Activated CD4-positive, alpha-beta memory T cell treated with anti-CD3 and anti-CD28 coated beads, Interleukin-2, amount 10 ng/mL, durations not matched to agents 7 days and 5 days (primary cell): Measurements from ENCODE around the gene ATP6V1C2. TPM values are rescaled to one million over a fixed set of nuclear protein-coding genes. Genes with fewer than 3 reads are reported as not detected.
A peak's percentile ranks its signal among the peaks of the same experiment; 100 is the strongest.

Experiments
- CTCF ChIA-PET: fragments of 350-600 bp; sonication (Branson Sonifier 250); formaldehyde crosslinking; loops from one replicate; lab custom pipeline; 2021; ENCODE audit warnings: antibody characterized with exemption, inconsistent platforms; lab: Charles Lee
- POLR2A ChIA-PET: fragments of 350-600 bp; sonication (Branson Sonifier 250); formaldehyde crosslinking; loops from one replicate; lab custom pipeline; 2021; ENCODE audit warnings: antibody characterized with exemption; lab: Charles Lee
- DNase-seq: peaks from one replicate; pipeline ENCODE4 v3.0.0-alpha.2; 2020
- H3K27ac Mint-ChIP-seq: one replicate; pipeline ENCODE4 v1.8.0; 2021; ENCODE audit warnings: mild to moderate bottlenecking, mixed read lengths
- H3K27me3 Mint-ChIP-seq: one replicate; pipeline ENCODE4 v1.8.0; 2021; ENCODE audit warnings: mixed read lengths
- H3K36me3 Mint-ChIP-seq: one replicate; pipeline ENCODE4 v1.8.0; 2021; ENCODE audit warnings: low read depth, mixed read lengths
- H3K4me1 Mint-ChIP-seq: one replicate; pipeline ENCODE4 v1.8.0; 2021; ENCODE audit warnings: mixed read lengths
- H3K4me3 Mint-ChIP-seq: one replicate; pipeline ENCODE4 v1.8.0; 2021; ENCODE audit warnings: mild to moderate bottlenecking, mixed read lengths
- H3K9me3 Mint-ChIP-seq: one replicate; pipeline ENCODE4 v1.8.0; 2021; ENCODE audit warnings: mixed read lengths
- total RNA-seq, 2 experiments: library from RNA; stranded (reverse); gene quantifications; one replicate each; pipeline ENCODE4 v1.2.3, GENCODE V29; 2021

ATP6V1C2 gene
- total RNA-seq, 2 experiments from 2014 or later = not detected

GRCh38 chr2:10786240-10786982 lies 65.0 kb downstream of the ATP6V1C2 start:
- Mint-ChIP-seq H3K4me1 (peaks cover 15% of the 10 kb centered on the region), H3K36me3 (peaks cover 88% of the 10 kb centered on the region), H3K4me3 (no peak overlapping the region), H3K9me3 (no peaks in the 10 kb centered on the region), H3K27ac (no peak overlapping the region), H3K27me3 (no peaks in the 10 kb centered on the region)
- DNase-seq = no peak
- CTCF ChIA-PET = no interaction called here
- POLR2A ChIA-PET = interaction anchor here (0.7 kb wide), 1 partner anchor 1955 kb away, joined by 3 read pairs; no protein-coding TSS in a partner anchor

DNA sequence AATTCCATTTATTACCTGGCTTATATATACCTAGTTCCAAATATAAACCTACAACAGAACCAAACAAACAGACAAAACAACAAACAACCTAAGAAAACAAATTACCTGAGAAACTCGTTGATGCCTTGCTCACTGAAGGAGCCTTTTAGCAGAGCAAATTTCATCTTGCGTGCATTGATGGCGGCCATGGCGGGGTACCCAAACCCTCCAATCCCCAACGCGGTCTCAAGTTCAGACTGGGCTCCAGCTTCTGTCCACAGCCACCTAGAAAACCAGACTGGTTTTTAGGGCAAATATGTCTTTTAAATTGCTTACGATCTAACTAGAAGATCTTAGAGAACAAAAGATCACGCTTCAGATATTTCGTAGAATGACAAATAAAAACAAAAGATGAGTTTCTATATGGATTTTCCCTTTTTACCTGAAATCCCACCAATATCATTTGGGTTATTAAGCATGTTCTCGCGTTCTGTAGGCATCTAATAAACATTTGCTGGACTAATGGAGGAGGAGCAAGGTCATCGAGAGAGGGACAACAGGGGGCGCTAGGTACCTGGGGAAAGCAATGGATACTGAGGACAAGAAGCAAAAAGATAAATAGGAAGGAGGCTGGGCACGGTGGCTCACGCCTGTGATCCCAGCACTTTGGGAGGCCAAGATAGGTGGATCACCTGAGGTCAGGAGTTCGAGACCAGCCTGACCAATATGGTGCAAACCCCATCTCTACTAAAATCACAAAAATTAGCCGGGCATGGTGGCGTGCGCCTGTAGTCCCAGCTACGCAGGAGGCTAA lies 65.9 kb downstream of the ATP6V1C2 start:
- H3K4me3 Mint-ChIP-seq = no peak overlapping the region
- H3K4me1 Mint-ChIP-seq = peaks cover 25% of the 10 kb centered on the region
- no peaks in the 10 kb centered on the region for H3K27me3 Mint-ChIP-seq
- H3K9me3 Mint-ChIP-seq = no peaks in the 10 kb centered on the region
- H3K27ac Mint-ChIP-seq = peak overlapping the region; percentile 17
- POLR2A ChIA-PET = no interaction called here
- CTCF ChIA-PET = no interaction called here
- DNase-seq = peak; percentile 51
- peaks cover 89% of the 10 kb centered on the region for H3K36me3 Mint-ChIP-seq

- peaks cover 88% of the 10 kb centered on the region for H3K36me3 Mint-ChIP-seq
- POLR2A ChIA-PET = interaction anchor here (0.7 to 3.9 kb wide), 2 partner anchors 24 kb away, joined by 3 to 26 read pairs; partner anchors contain the start of gene PDIA6
Measured at GRCh38 chr2:10788855-10789254, 67.4 kb downstream of the ATP6V1C2 start.

DNA sequence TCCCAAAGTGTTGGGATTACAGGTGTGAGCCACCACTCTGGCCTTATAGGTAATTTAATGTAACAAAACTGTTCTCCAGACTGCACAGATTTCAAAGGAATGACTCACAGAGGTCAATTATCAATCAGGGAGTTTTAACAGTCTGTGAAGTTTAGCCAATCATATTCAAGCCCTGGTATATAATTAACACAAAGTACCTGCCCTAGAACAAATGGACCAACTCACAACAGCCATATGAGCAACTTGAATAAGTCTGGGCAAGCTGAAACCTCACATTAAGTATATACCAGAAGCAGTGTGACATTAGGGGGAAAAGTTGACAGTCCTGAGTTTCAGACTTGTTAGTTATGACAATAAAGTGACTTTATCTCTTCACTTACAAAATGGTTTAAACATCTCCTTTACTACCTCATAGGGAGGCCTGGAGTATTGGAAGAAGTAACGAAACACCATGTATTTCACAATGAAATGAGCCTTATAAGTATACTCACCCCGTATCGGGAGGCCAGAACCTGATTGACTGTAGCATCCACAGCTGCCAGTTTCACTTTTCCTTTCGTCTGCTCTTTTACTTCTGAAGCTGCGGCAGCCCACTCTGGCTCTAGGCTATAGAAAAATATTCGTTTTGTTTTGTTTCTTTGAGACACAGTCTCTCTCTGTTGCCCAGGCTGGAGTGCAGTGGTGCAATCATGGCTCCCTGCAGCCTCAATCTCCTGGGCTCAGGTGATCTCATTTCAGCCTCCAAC lies 69.0 kb downstream of the ATP6V1C2 start:
- ChIA-PET CTCF (interaction anchor here (1.7 kb wide), 1 partner anchor 8 kb away, joined by 4 read pairs; no protein-coding TSS in a partner anchor), POLR2A (interaction anchor here (0.9 to 3.9 kb wide), 3 partner anchors 9 to 22 kb away, joined by 4 to 26 read pairs (median 5); partner anchors contain the start of gene PDIA6)
- H3K9me3 Mint-ChIP-seq = no peaks in the 10 kb centered on the region
- peak overlapping the region; percentile 85 for H3K27ac Mint-ChIP-seq
- H3K4me3 Mint-ChIP-seq = peak overlapping the region; percentile 74
- no peaks in the 10 kb centered on the region for H3K27me3 Mint-ChIP-seq
- H3K36me3 Mint-ChIP-seq = peaks cover 82% of the 10 kb centered on the region
- DNase-seq = peak; percentile 57
- peaks cover 37% of the 10 kb centered on the region for H3K4me1 Mint-ChIP-seq

More at GRCh38 chr2:10788855-10789254, 67.4 kb downstream of the ATP6V1C2 start:
- CTCF ChIA-PET = interaction anchor here (0.6 to 0.9 kb wide), 2 partner anchors 47 to 971 kb away, joined by 3 read pairs; no protein-coding TSS in a partner anchor
- no peaks in the 10 kb centered on the region for H3K9me3 Mint-ChIP-seq
- no peaks in the 10 kb centered on the region for H3K27me3 Mint-ChIP-seq
- H3K27ac Mint-ChIP-seq = no peak overlapping the region
- no peak for DNase-seq
- no peak overlapping the region for H3K4me3 Mint-ChIP-seq
- peaks cover 35% of the 10 kb centered on the region for H3K4me1 Mint-ChIP-seq

GRCh38 chr2:10792001-10792634 lies 70.7 kb downstream of the ATP6V1C2 start:
- DNase-seq = peak; percentile 10
- Mint-ChIP-seq H3K36me3 (peaks cover 84% of the 10 kb centered on the region), H3K27ac (peak overlapping the region; percentile 85), H3K4me3 (no peak overlapping the region), H3K4me1 (peaks cover 41% of the 10 kb centered on the region), H3K9me3 (no peaks in the 10 kb centered on the region), H3K27me3 (no peaks in the 10 kb centered on the region)
- CTCF ChIA-PET = interaction anchor here (0.5 to 1.7 kb wide), 4 partner anchors 10 to 44 kb away, joined by 3 to 8 read pairs (median 4); no protein-coding TSS in a partner anchor
- POLR2A ChIA-PET = interaction anchor here (0.7 to 3.9 kb wide), 6 partner anchors 8 to 363 kb away, joined by 3 to 26 read pairs (median 4); partner anchors contain the start of genes NOL10, PDIA6 and SLC66A3

DNA sequence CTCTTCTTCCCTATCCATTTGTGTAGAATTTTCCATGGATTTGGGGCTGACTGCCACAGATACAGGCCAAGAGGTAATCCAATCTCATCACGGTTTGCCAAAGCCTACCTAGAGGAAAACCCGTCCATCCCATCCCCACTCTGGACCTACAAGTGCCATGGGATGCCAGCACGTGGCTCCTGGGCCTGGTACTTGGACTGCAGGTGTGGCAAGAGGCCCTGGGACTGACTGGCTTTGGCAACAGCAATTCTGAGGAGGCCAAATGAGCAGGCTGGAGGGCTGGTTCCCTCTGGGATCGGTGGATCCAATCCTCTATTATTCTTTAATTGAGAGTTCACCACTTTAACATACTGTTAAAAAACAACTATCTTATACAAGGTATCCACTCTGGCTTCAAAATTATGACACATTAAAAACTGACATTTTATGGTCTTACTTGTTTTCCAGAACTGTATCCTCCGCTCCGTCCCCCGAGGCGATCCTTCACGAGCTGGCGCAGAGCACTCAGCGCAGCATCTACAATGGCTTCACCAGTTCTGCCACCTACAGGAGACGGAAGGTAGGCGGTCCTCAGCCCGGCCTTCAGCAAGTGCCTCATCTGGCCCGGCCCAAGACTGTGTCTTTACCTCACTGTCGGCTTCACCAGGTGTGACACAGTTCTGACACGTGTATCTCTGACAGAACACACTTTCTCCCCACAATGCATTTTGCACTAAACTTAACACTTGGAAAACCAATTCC lies 71.4 kb downstream of the ATP6V1C2 start:
- H3K9me3 Mint-ChIP-seq = no peaks in the 10 kb centered on the region
- peaks cover 83% of the 10 kb centered on the region for H3K36me3 Mint-ChIP-seq
- H3K27me3 Mint-ChIP-seq = no peaks in the 10 kb centered on the region
- ChIA-PET POLR2A (interaction anchor here (0.8 to 3.9 kb wide), 3 partner anchors 9 to 20 kb away, joined by 3 to 26 read pairs (median 7); partner anchors contain the start of gene PDIA6), CTCF (interaction anchor here (0.5 to 1.7 kb wide), 3 partner anchors 10 to 44 kb away, joined by 3 to 8 read pairs (median 3); no protein-coding TSS in a partner anchor)
- peaks cover 41% of the 10 kb centered on the region for H3K4me1 Mint-ChIP-seq
- H3K27ac Mint-ChIP-seq = peak overlapping the region; percentile 85
- H3K4me3 Mint-ChIP-seq = no peak overlapping the region
- peak; percentile 16 for DNase-seq

DNA sequence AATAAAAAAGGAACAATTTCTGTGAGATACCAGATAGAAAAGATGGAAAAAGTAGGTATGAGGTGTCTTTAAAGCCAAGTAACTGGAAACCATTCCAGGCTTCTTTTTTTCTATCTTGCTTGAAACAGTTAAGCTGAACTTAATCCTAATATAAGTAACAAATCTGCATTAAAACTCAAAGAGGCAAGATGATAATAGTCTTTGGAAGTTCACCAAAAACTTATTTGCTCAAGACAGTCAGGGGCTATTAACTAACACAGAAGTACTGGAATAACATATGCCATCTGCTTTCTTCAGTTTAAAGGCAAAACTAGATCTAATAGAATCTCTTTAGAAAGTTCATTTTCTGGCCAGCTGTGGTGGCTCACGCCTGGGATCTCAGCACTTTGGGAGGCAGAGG lies 72.4 kb downstream of the ATP6V1C2 start:
- Mint-ChIP-seq H3K27me3 (no peaks in the 10 kb centered on the region), H3K9me3 (no peaks in the 10 kb centered on the region), H3K36me3 (peaks cover 78% of the 10 kb centered on the region), H3K4me1 (peaks cover 42% of the 10 kb centered on the region), H3K4me3 (no peak overlapping the region), H3K27ac (no peak overlapping the region)
- DNase-seq = no peak
- ChIA-PET POLR2A (interaction anchor here (1.2 kb wide), 1 partner anchor 19 kb away, joined by 7 read pairs; the partner anchor contains the start of gene PDIA6), CTCF (no interaction called here)

DNA sequence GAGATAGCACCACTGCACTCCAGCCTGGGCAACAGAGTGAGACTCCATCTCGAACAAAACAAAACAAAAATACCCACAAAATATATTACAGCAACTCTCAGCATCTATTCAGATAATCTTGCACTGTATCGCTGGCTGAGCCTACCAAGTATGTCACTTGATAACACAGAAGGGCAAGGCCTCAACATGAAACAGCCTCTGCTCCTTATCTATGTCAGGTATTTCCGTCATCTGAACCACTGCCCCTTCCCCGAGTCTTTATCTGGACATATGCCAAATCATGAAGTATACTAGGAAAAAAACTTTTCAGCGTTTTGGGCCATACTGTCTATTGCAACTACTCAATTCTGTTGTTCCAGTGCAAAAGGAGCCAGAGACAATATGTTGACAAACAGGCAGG lies 73.4 kb downstream of the ATP6V1C2 start:
- H3K4me3 Mint-ChIP-seq = no peak overlapping the region
- POLR2A ChIA-PET = interaction anchor here (1.3 kb wide), 1 partner anchor 17 kb away, joined by 5 read pairs; no protein-coding TSS in a partner anchor
- H3K27me3 Mint-ChIP-seq = no peaks in the 10 kb centered on the region
- peak overlapping the region; percentile 13 for H3K27ac Mint-ChIP-seq
- no peak for DNase-seq
- peaks cover 75% of the 10 kb centered on the region for H3K36me3 Mint-ChIP-seq
- H3K4me1 Mint-ChIP-seq = peaks cover 42% of the 10 kb centered on the region
- no peaks in the 10 kb centered on the region for H3K9me3 Mint-ChIP-seq
- CTCF ChIA-PET = no interaction called here

GRCh38 chr2:10795508-10796046 lies 74.1 kb downstream of the ATP6V1C2 start:
- no peak for DNase-seq
- POLR2A ChIA-PET = interaction anchor here (1.1 to 1.3 kb wide), 2 partner anchors 16 to 18 kb away, joined by 3 to 5 read pairs; no protein-coding TSS in a partner anchor
- Mint-ChIP-seq H3K36me3 (peaks cover 69% of the 10 kb centered on the region), H3K9me3 (no peaks in the 10 kb centered on the region), H3K27me3 (no peaks in the 10 kb centered on the region), H3K4me3 (no peak overlapping the region), H3K4me1 (peaks cover 36% of the 10 kb centered on the region), H3K27ac (peak overlapping the region; percentile 37)
- CTCF ChIA-PET = no interaction called here

GRCh38 chr2:10796703-10797102 lies 75.3 kb downstream of the ATP6V1C2 start:
- Mint-ChIP-seq H3K36me3 (peaks cover 67% of the 10 kb centered on the region), H3K4me3 (no peak overlapping the region), H3K27me3 (no peaks in the 10 kb centered on the region), H3K9me3 (no peaks in the 10 kb centered on the region), H3K4me1 (peaks cover 24% of the 10 kb centered on the region), H3K27ac (no peak overlapping the region)
- POLR2A ChIA-PET = no interaction called here
- DNase-seq = no peak
- CTCF ChIA-PET = no interaction called here

GRCh38 chr2:10798783-10799182 lies 77.4 kb downstream of the ATP6V1C2 start:
- H3K4me1 Mint-ChIP-seq = peaks cover 15% of the 10 kb centered on the region
- no peak for DNase-seq
- no peak overlapping the region for H3K4me3 Mint-ChIP-seq
- no peaks in the 10 kb centered on the region for H3K9me3 Mint-ChIP-seq
- peaks cover 60% of the 10 kb centered on the region for H3K36me3 Mint-ChIP-seq
- ChIA-PET CTCF (interaction anchor here (0.6 to 2.2 kb wide), 2 partner anchors 13 to 74 kb away, joined by 4 to 7 read pairs; partner anchors contain the start of gene PDIA6), POLR2A (no interaction called here)
- H3K27me3 Mint-ChIP-seq = no peaks in the 10 kb centered on the region
- H3K27ac Mint-ChIP-seq = no peak overlapping the region
